ENCODE measurements around the gene DHRS7C. TPM values are rescaled to one million over a fixed set of nuclear protein-coding genes. Genes with fewer than 3 reads are reported as not detected.

DHRS7C gene
- total and polyA plus RNA-seq, 2 of the 13 experiments (the other 11 are each of a cell fraction or from before 2014, with no cell fraction given): not detected

GRCh38 chr17:9766970-9767369 is 24.4 kb downstream of the DHRS7C start (continued):
- no peak for TF ChIP-seq CTCF (CRISPR knock-in tag; IDR thresholded peaks at IDR 0.05)
- TF ChIP-seq CBX2 (IDR thresholded peaks at IDR 0.05; ENCODE audit: low read depth, low read length): no peak
- TF ChIP-seq CBX2 (CRISPR knock-in tag; IDR thresholded peaks at IDR 0.05; ENCODE audit: low read depth): no peak
- TF ChIP-seq RXRA (CRISPR knock-in tag; IDR thresholded peaks at IDR 0.05): no peak
- no peak for TF ChIP-seq SP4 (CRISPR knock-in tag; IDR thresholded peaks at IDR 0.05)
- TF ChIP-seq KDM6A (CRISPR knock-in tag; IDR thresholded peaks at IDR 0.05; ENCODE audit: low read depth): no peak

GRCh38 chr17:9765322-9765721 is 26.1 kb downstream of the DHRS7C start:
- Histone ChIP-seq H3K4me2 (ENCODE audit: low read depth, low read length) (no peak overlapping the region), H4K20me1 (ENCODE audit: insufficient read depth, low read length) (no peaks in the 10 kb centered on the region), H3K4me1 (ENCODE audit: insufficient read depth, low read length) (0 out of 2 replicates have a peak, but pooled peaks cover 5% of the 10 kb centered on the region), H2AFZ (ENCODE audit: low read length) (no peak overlapping the region), H3K9ac (ENCODE audit: insufficient read depth, low read depth, low read length) (no peak overlapping the region), H3K79me2 (ENCODE audit: insufficient read depth, low read length) (no peaks in the 10 kb centered on the region), H3K4me3 (replicated peaks in 1 of 3; ENCODE audit: insufficient read depth in 1 of 3, low read depth in 2 of 3, low read length in 3 of 3) (no peak overlapping the region), H3K27ac (ENCODE audit: extremely low read length, insufficient read depth, low read length) (no peak overlapping the region), H3K9me3 (ENCODE audit: low read length) (no peaks in the 10 kb centered on the region), H3K36me3 (replicated peaks in 1 of 2; ENCODE audit: control insufficient read depth in 1 of 2, insufficient read depth in 2 of 2, low read length in 2 of 2) (no peaks in the 10 kb centered on the region), H3K27me3 (ENCODE audit: control insufficient read depth in 1 of 2, insufficient read depth in 2 of 2, low read length in 2 of 2) (0 out of 5 replicates have a peak, but pooled peaks cover 0 to 2% of the 10 kb centered on the region in 2 experiments)
- POLR2A ChIA-PET: no interaction called here
- WGBS (ENCODE audit: low lambda C conversion rate): 11% methylated on average over 1 of the region's 1 CpG
- BruUV-seq (replicated peaks): no TSS peak
- FAIRE-seq: no peak
- intact Hi-C loops (cut with micrococcal nuclease; ENCODE audit: unreplicated experiment) (no loop called here), in situ Hi-C loops (cut with HindIII; ENCODE audit: extremely low pct_ligation_motif_present, low pct_unique_long_range_greater_than_20kb) (no loop called here)
- CTCF ChIA-PET (ENCODE audit: low intra/inter-chr PET ratio, low total read pairs): no interaction called here
- ATAC-seq: no peak
- DNase-seq (ENCODE audit: low spot score): no peak
- TF ChIP-seq FOXJ3 (CRISPR knock-in tag; IDR thresholded peaks at IDR 0.05; ENCODE audit: borderline replicate concordance) (no peak), ZNF557 (CRISPR knock-in tag; IDR thresholded peaks at IDR 0.05) (no peak), MIER2 (CRISPR knock-in tag; IDR thresholded peaks at IDR 0.05) (no peak), BHLHE40 (IDR thresholded peaks at IDR 0.05; ENCODE audit: low read length) (no peak), SMYD3 (CRISPR knock-in tag; IDR thresholded peaks at IDR 0.05) (no peak), ZNF407 (CRISPR knock-in tag; IDR thresholded peaks at IDR 0.05; ENCODE audit: not compliant biosample characterization) (no peak), ZNF124 (CRISPR knock-in tag; IDR thresholded peaks at IDR 0.05) (no peak)
